Activated naive CD4-positive, alpha-beta T cell treated with anti-CD3 and anti-CD28 coated beads, Interleukin-2, amount 50 U/mL, for 72 hours (primary cell): Measurements from ENCODE around the gene TMEM235. TPM values are rescaled to one million over a fixed set of nuclear protein-coding genes. Genes with fewer than 3 reads are reported as not detected.

ENCODE experiments used
- ATAC-seq, 2 donors: fragments of 150-1000 bp; cut with Tn5 transposase; 2 replicates each; pipeline ENCODE4 v1.10.0; 2021; ENCODE audit warnings: mild to moderate bottlenecking in 2 of 2, moderate library complexity in 2 of 2
- DNase-seq, 2 donors: peaks; one replicate each; pipeline ENCODE4 v3.0.0; 2021 to 2022; ENCODE audit warnings: low spot score in 2 of 2
- H3K27ac Mint-ChIP-seq, 2 donors: one replicate each; pipeline ENCODE4 v1.8.0; 2022; ENCODE audit warnings: mild to moderate bottlenecking in 2 of 2, mixed read lengths in 2 of 2
- H3K36me3 Mint-ChIP-seq, 2 donors: one replicate each; pipeline ENCODE4 v1.8.0; 2022; ENCODE audit warnings: mixed read lengths in 2 of 2
- H3K9me3 Mint-ChIP-seq, 2 donors: one replicate each; pipeline ENCODE4 v1.8.0; 2022; ENCODE audit warnings: mixed read lengths in 2 of 2
- total RNA-seq, 2 donors: library from RNA; stranded (reverse); gene quantifications; one replicate each; pipeline ENCODE4 v1.2.3, GENCODE V29; 2022

The TMEM235 gene
- not detected for total RNA-seq

GRCh38 chr17:78230996-78231935, at the start of gene TMEM235:
TMEM235 (plus strand) TSS chr17:78231631; CDS start chr17:78232024, 393 bp downstream.
- ATAC-seq (no peak), DNase-seq (no peak)
- no peaks in the 10 kb centered on the region for H3K36me3 Mint-ChIP-seq
- H3K27ac Mint-ChIP-seq: no peak within 1 kb of the TSS
- no peaks in the 10 kb centered on the region for H3K9me3 Mint-ChIP-seq

GRCh38 chr17:78182504-78182903, 48.9 kb upstream of the TMEM235 start:
- no peak for ATAC-seq
- H3K9me3 Mint-ChIP-seq: no peaks in the 10 kb centered on the region
- DNase-seq: no peak
- peaks cover 48 to 62% of the 10 kb centered on the region in 2 donors for H3K36me3 Mint-ChIP-seq
- H3K27ac Mint-ChIP-seq: no peak overlapping the region

- no peaks in the 10 kb centered on the region for H3K9me3 Mint-ChIP-seq
- H3K36me3 Mint-ChIP-seq: peaks cover 41 to 59% of the 10 kb centered on the region in 2 donors
Observed at GRCh38 chr17:78183916-78184315, 47.5 kb upstream of the TMEM235 start.

GRCh38 chr17:78184351-78184750, 47.1 kb upstream of the TMEM235 start:
- ATAC-seq (no peak), DNase-seq (no peak)
- H3K9me3 Mint-ChIP-seq: no peaks in the 10 kb centered on the region
- H3K36me3 Mint-ChIP-seq: peaks cover 37 to 54% of the 10 kb centered on the region in 2 donors
- peak overlapping the region in 1 of 2 donors; percentile 57 for H3K27ac Mint-ChIP-seq

More at GRCh38 chr17:78183916-78184315, 47.5 kb upstream of the TMEM235 start:
- no peak for DNase-seq
- H3K27ac Mint-ChIP-seq: peak overlapping the region in 1 of 2 donors; percentile 44
- no peak for ATAC-seq

GRCh38 chr17:78184868-78185267, 46.6 kb upstream of the TMEM235 start:
- no peaks in the 10 kb centered on the region for H3K9me3 Mint-ChIP-seq
- ATAC-seq (no peak), DNase-seq (no peak)
- peak overlapping the region in 1 of 2 donors; percentile 9 for H3K27ac Mint-ChIP-seq
- H3K36me3 Mint-ChIP-seq: peaks cover 35 to 49% of the 10 kb centered on the region in 2 donors

GRCh38 chr17:78185981-78186691, 45.3 kb upstream of the TMEM235 start:
- ATAC-seq: peak in 1 of 2 donors; percentile 1
- Mint-ChIP-seq H3K36me3 (peaks cover 34 to 50% of the 10 kb centered on the region in 2 donors), H3K9me3 (no peaks in the 10 kb centered on the region), H3K27ac (peak overlapping the region; percentile 86 to 93)
- DNase-seq: no peak

- Mint-ChIP-seq H3K27ac (peak within 1 kb of the TSS; percentile 86 to 93), H3K36me3 (peaks cover 28 to 44% of the 10 kb centered on the region in 2 donors), H3K9me3 (no peaks in the 10 kb centered on the region)
- peak; percentile 98 to 99 for DNase-seq
- ATAC-seq: peak; percentile 97
Observed at GRCh38 chr17:78186692-78187595, 44.5 kb upstream of the TMEM235 start, which contains the start of the genes AFMID and TK1. AFMID (plus strand) TSS chr17:78187362; CDS start chr17:78187371, 9 bp downstream. TK1 (minus strand) TSS chr17:78187052; CDS start chr17:78186994, 58 bp downstream.

- no peak for ATAC-seq
- Mint-ChIP-seq H3K9me3 (no peaks in the 10 kb centered on the region), H3K36me3 (peaks cover 0 to 12% of the 10 kb centered on the region in 2 donors), H3K27ac (no peak overlapping the region)
- DNase-seq: no peak
Observed at GRCh38 chr17:78196716-78197115, 34.7 kb upstream of the TMEM235 start.

- DNase-seq (no peak), ATAC-seq (no peak)
- Mint-ChIP-seq H3K9me3 (no peaks in the 10 kb centered on the region), H3K27ac (peak overlapping the region in 1 of 2 donors; percentile 50), H3K36me3 (peaks cover 0 to 12% of the 10 kb centered on the region in 2 donors)
Observed at GRCh38 chr17:78197147-78197832, 34.1 kb upstream of the TMEM235 start.

- no peak overlapping the region for H3K27ac Mint-ChIP-seq
- DNase-seq (no peak), ATAC-seq (no peak)
- H3K9me3 Mint-ChIP-seq: no peaks in the 10 kb centered on the region
- H3K36me3 Mint-ChIP-seq: peaks cover 0 to 12% of the 10 kb centered on the region in 2 donors
Observed at GRCh38 chr17:78200451-78200850, 31.0 kb upstream of the TMEM235 start.

GRCh38 chr17:78202666-78203065, 28.8 kb upstream of the TMEM235 start:
- Mint-ChIP-seq H3K36me3 (peaks cover 0 to 3% of the 10 kb centered on the region in 2 donors), H3K9me3 (no peaks in the 10 kb centered on the region), H3K27ac (peak overlapping the region in 1 of 2 donors; percentile 74)
- ATAC-seq (no peak), DNase-seq (no peak)

- Mint-ChIP-seq H3K36me3 (no peaks in the 10 kb centered on the region), H3K9me3 (no peaks in the 10 kb centered on the region), H3K27ac (no peak overlapping the region)
- ATAC-seq: no peak
- DNase-seq: no peak
Observed at GRCh38 chr17:78204387-78205123, 26.9 kb upstream of the TMEM235 start.

- no peak for DNase-seq
- ATAC-seq: no peak
- Mint-ChIP-seq H3K27ac (no peak overlapping the region), H3K36me3 (no peaks in the 10 kb centered on the region), H3K9me3 (no peaks in the 10 kb centered on the region)
Observed at GRCh38 chr17:78205124-78205775, 26.2 kb upstream of the TMEM235 start.

GRCh38 chr17:78206298-78206697, 25.1 kb upstream of the TMEM235 start:
- peak overlapping the region in 1 of 2 donors; percentile 30 for H3K27ac Mint-ChIP-seq
- H3K36me3 Mint-ChIP-seq: no peaks in the 10 kb centered on the region
- no peak for DNase-seq
- no peaks in the 10 kb centered on the region for H3K9me3 Mint-ChIP-seq
- no peak for ATAC-seq
